Measurements from ENCODE around the gene PDGFB.

GRCh38 chr22:39257901-39258475 is 13.2 kb upstream of the PDGFB start:
- TF ChIP-seq CTCF (IDR thresholded peaks at IDR 0.05) (no peak), POLR2A (IDR thresholded peaks at IDR 0.05) (no peak)

All from upper lobe of left lung (tissue), 4 donors.